Forelimb muscle (tissue), 1 donor: ENCODE measurements around the gene PLPP4. TPM values are rescaled to one million over a fixed set of nuclear protein-coding genes. Genes with fewer than 3 reads are reported as not detected.
"Not testable (repeated sequence)": the region's sequence is repeated elsewhere in the genome, so short reads cannot be mapped to it uniquely, and the experiment has no call there.

Experiments used
- DNase-seq: peaks from one replicate; pipeline ENCODE4 v3.0.0-alpha.2; 2013; ENCODE audit warnings: low read depth
- polyA plus RNA-seq: library from polyadenylated mRNA; unstranded; fragments of 120-200 nt; gene quantifications from one replicate; pipeline ENCODE4 v1.2.1, GENCODE V29; 2013; ENCODE audit not compliant: insufficient read length

The PLPP4 gene
- polyA plus RNA-seq, 1 donor, result 0.10 TPM

DNA sequence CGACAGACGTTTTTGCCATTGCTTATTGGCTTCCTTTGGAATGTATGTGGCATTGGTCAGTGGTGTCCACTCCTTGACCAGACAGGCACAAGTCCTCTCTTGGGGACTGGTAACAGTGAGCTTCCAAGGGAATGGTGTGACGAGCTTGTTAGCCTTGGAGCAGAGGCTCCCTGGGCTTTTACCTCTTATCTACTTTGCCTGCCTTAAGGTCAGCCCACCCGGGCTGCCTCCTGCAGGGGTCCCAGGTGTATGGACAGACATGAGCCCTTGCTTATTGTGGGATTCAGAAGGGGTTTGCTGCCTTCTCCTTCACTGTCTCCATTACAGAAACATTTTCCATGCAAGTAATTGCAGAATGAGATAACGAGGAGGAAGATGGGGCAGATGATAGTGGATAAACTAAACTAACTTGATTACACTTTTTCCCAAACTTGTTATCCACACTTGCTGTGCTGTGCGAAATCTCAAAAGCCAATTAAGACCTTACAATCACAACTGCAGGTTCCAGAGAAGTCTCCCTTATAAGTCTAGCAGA, 29.7 kb downstream of the PLPP4 start:
- DNase-seq, result no peak

DNA sequence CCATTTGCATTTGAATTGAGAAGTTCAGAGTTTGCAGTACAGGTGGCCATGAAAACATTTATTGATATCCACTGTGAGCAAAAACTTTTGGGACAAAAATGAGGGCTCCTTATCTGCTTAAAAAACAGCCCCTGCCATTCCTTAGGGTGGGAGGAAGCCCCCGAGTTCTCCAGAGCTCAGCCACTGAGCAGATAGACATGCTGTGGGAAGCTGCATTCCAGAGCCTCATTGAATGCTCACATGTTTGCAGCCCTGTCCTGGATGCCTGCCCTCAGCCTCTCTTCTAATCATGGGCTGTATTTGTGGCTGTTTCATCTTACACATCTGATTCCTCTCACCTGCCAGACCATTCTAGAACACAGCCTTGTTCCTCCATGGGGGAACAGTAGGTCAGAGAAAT, 33.3 kb downstream of the PLPP4 start:
- no peak for DNase-seq

- no peak for DNase-seq
Observed at GRCh38 chr10:120492346-120492745, 35.3 kb downstream of the PLPP4 start.

DNA sequence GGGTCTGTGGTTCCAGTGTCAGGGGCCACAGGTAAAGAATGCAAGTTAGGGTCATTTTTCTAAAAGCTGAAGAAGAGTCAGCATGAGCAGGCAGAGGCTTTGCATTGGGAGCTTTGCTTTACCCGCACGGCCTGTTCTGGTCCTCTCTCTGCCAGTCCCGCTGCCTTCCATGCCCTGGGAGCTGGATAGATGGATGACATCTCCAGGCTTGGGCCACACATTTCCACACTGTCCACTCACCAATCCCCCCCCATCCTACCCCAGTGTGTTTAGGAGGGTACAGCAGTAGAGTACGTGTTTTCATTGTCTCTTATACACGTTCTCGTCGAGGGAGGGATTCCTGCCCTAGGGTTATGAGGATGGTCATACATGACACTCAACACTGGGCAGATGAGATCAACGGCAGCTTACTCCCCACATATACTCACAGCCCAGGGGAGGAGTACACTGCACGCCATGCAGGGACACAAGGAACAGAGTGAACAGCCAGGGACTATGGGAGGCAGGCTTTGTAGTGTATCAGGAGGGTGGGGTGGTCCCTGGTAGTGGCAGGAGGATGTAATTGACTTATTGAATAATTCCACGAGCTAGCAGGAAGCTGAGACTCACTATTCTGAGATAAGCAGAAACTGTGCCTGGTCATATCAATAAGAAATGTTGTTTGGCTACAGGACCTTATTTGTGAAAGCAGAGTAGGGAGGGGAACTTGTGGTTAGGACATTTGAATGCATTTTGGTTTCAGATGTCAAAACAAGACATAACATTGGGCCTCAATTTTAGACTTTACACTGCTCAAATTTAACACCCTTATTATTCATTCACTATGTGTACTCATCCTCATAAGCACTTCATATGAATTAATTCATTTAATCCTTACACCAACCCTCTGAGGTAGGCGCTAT, 36.6 kb downstream of the PLPP4 start:
- DNase-seq, result no peak

GRCh38 chr10:120494313-120494710, 37.3 kb downstream of the PLPP4 start:
- DNase-seq, result no peak

DNA sequence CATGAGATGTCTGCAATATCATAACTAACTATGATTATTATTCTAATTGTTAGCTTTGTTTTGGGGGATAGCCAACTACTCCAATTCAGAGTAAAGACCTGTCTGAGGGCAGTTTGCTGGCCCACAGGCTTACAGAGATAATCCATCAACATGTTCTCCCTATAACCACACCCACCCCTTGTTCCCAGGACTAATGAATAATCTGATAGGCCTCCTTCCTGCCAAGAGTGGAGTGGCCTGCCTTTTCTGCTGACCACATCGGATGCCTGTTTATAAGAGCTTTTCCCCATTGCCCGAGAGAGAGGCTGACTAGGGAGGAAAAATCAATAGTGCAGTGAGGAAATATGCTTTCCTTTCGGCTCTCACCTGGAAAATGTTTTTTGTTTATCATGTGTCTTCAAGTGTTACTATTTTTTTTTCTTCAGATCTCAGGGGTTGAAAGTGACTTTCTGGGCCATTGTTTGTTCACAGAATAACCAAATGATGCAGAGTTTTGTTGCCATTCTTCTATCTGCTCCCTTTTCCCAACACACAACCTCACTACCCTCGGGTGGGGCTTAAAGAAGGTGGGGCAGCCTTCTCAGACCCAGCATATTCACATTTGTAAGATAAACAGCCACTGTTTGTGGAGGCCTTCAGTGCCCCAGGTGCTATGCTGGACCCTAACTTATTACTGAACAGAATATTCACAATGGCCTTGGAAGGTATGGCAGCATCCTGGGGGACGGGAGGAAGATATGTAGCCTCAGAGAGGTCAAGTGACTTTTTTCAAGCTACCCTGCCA, 38.4 kb downstream of the PLPP4 start:
- no peak for DNase-seq

- no peak for DNase-seq
Observed at GRCh38 chr10:120499883-120500282, 42.9 kb downstream of the PLPP4 start.

GRCh38 chr10:120503689-120504088, 46.7 kb downstream of the PLPP4 start:
- DNase-seq, result no peak

- DNase-seq, result not testable (repeated sequence)
Observed at GRCh38 chr10:120504227-120504626, 47.2 kb downstream of the PLPP4 start.

DNA sequence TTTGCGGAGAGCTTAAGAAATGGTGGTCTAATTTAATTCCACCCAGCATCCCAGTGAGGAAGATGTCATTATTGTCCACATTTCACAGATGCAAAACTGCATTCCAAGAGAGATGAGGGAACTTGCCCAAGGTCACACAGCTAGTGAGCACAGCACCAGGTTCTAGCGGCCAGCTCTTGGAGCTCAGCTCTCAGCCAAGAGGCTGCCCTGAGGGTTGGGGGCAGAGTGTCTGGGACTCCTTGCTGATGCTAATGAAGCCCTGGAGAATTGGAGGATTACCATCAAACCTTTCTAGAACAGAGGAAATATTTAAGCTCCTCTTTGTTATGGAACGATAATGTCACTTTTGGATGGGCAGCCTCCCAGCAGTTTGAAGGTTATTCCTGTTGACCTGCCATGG, 48.0 kb downstream of the PLPP4 start:
- no peak for DNase-seq

- no peak for DNase-seq
Observed at GRCh38 chr10:120505866-120506265, 48.8 kb downstream of the PLPP4 start.

- no peak for DNase-seq
Observed at GRCh38 chr10:120506674-120507073, 49.6 kb downstream of the PLPP4 start.

DNA sequence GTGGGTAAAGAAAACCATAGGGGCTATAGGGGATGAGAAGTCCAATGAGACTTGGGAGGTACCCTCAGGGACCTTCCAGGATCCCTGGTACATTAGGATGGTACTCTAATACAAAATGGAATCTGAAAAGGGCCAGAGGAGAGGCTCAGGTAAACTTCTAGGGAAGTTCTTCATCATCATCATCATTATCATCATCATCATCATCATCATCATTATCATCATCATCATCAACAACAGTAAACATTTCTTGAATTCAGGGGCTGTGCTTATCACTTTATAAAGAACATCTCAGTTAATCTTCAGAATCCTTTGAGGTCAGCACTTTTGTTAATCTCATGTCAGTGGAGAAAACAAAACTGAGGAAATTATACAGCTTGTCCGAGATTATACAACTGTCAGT, 50.1 kb downstream of the PLPP4 start:
- no peak for DNase-seq

GRCh38 chr10:120507651-120508050, 50.6 kb downstream of the PLPP4 start:
- no peak for DNase-seq

- DNase-seq, result no peak
Observed at GRCh38 chr10:120508393-120508792, 51.4 kb downstream of the PLPP4 start.

GRCh38 chr10:120508966-120509365, 51.9 kb downstream of the PLPP4 start:
- no peak for DNase-seq

DNA sequence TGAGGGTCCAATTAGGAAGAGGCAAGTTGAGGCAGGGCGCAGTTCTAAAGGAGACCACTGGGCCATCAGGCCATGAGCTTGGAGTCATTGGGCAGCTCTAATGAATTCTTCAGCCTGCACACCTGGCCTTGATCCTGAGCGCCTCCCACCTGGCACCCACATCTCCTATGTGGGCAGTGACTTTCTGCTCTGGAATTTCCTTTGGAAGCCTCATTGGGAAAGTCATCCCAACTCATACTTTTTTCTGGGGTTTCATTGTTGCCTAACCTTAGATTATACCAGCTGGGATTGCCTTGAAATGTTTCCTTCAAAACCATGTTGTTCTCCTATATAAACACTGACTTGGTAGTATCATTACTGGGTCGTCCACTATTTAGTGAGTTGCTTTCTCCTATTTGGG, 54.1 kb downstream of the PLPP4 start:
- DNase-seq, result no peak

- no peak for DNase-seq
Observed at GRCh38 chr10:120513307-120513796, 56.3 kb downstream of the PLPP4 start.

GRCh38 chr10:120514035-120514620, 57.1 kb downstream of the PLPP4 start:
- peak; percentile 16 for DNase-seq

GRCh38 chr10:120514959-120515358, 57.9 kb downstream of the PLPP4 start:
- DNase-seq, result no peak

DNA sequence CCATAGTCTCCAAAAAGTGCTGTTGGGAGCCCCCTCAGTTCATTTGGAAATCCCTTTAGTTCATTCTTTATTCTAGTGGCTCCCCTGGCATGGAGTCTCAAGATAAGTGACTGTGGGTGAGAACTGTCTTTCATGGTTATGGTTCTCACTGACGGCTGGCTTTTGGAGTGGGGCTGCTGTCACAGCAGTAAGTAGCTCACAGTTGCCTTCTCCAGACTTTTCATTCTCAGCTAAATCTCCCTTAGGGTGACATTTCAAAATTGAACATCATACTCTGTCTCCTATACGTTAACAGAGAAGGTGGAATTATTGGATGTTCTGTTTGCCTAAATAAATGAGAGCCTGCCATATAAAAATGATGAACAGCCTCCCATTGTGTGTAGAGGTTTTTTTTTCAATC, 58.7 kb downstream of the PLPP4 start:
- DNase-seq, result no peak

DNA sequence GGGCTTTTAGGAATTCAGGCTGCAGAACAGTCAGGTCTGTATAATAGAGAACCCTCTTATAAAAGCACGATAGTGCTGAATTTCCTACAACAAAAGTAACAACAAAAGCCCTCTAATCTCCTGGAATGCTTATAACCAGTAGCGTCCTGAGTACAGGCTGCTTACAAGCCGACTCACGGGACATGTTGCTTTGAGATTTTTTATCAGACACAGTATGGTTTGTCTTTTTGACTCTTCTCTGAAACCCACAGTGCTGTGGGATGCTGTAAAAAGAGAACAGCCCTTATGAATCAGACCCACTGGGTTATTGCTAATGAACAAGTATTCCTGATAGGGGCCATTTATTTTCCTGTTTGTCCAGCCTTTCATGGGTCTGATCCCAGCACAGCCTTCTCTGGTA, 59.4 kb downstream of the PLPP4 start:
- DNase-seq, result no peak
